Cardiac septum (tissue), 1 donor: ENCODE data around the gene PPM1A. TPM values are rescaled to one million over a fixed set of nuclear protein-coding genes. Genes with fewer than 3 reads are reported as not detected.
A peak's percentile ranks its signal among the peaks of the same experiment; 100 is the strongest.

Experiments used
- DNase-seq: peaks from one replicate; pipeline ENCODE4 v3.0.0-alpha.2; 2020; ENCODE audit warnings: low spot score
- intact Hi-C: fragments of 100-400 bp; cut with DNase I; formaldehyde crosslinking; loops from one replicate; pipeline ENCODE4 v1.14.0; 2022
- long read RNA-seq: library from polyadenylated mRNA; unstranded; transcript quantifications from one replicate; pipeline ENCODE4 v2.0.0, GENCODE V29; 2021
- total RNA-seq: library from RNA; stranded (reverse); fragmentation: NEBNext Ultra II Directional; extraction: Animal tissue kit (Norgen Biotek cat#: 25700); gene quantifications from one replicate; pipeline ENCODE4 v1.2.1, GENCODE V29; 2021
- donor health status: DM: no; HTN: no; CAD: no.

Gene PPM1A
- 88.5 TPM for total RNA-seq
- long read RNA-seq, full-length matches to known transcripts: 91 of 145 reads
- long read RNA-seq, partial matches to known transcripts: 23 of 145 reads
- long read RNA-seq, other reads (novel, unspliced or antisense): 31 of 145 reads

DNA sequence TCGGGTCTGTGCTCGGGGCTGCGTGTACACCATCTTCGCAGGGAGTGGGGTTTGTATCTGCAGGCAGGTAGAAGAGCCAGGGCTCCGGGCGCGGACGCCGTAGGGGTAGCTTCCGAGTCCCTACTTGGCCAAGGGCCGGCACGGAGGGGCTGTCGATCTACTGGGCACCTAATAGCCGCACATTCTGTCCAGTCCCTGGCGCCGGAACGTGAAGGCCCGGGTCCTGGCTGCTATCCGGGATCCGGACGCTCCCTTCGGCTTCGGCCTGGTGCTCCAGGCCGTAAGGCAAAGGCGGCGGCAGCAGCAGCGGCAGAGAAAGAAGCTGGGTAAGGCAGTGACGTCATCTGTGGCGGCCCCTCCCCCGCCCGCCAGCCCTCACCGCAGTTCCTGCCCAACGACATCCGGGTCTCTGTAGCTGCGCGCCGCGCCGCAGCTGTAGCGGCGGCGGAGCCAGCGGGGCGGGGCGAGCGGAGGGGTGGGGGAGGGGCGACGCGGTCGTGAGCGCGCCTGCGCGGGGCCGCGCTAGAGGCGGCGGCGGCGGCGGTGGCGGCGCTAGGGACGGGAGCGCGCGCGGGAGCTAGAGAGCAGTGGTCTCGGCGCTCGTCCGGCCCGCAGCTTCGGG is at the start of gene PPM1A:
Gene PPM1A, plus strand, starts transcription at position 525 of the 622 bp plus-strand sequence. CDS start 33,483 bp downstream, outside the sequence.
- intact Hi-C loops: loop anchor here (2.0 kb wide), 1 partner anchor 156 kb away; no protein-coding TSS in a partner anchor
- DNase-seq: peak; percentile 98

DNA sequence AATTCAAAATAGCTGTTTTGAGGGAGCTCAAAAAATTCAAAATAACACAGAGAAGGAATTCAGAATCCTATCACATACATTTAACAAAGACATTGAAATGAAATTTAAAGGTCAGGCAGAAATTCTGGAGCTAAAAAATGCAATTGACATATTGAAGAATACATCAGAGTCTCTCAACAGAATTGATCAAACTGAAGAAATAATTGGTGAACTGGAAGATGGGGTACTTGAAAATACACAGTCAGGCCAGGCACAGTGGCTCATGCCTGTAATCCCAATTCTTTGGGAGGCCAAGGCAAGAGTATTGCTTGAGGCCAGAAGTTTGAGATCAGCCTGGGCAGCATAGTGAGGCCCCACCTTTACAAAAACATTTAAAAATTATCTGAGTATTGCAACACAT is 49.7 kb upstream of the PPM1A start:
- intact Hi-C loops: loop anchor here (5.0 kb wide), 1 partner anchor 363 kb away; no protein-coding TSS in a partner anchor
- no peak for DNase-seq

DNA sequence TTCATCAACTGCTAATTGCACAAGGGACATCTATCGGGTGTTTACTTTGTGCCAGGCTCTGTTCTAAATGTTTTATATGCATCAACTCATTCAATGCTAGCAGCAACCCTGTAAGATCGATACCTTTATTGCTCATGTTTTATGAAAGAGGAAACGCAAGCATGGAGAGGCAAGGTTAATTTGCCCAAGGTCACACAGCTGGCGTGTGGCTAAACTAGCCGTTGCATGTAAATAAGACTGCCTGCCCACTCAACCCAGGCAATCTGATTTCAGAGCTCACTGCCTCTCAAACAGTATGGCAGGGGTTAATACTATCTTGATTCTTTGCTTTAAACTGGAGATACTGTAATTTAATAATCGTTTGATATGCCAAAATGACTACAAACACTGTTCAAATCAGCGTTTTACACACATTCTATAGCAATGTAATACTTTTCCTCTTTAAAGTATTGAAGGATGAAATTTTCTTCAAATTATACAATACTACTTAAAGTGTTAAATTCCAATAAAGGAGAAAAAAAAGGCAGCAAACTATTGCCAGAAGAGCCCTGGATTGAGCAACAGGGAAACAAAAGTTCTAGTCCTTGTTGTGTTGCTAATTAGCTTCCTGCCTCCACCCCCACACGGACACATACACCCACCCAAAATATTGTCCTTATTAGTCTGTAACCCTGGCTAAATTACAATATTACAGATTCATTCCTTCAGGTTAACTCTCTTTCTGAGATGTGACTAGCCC is 44.7 kb upstream of the PPM1A start:
- intact Hi-C loops: no loop called here
- no peak for DNase-seq

DNA sequence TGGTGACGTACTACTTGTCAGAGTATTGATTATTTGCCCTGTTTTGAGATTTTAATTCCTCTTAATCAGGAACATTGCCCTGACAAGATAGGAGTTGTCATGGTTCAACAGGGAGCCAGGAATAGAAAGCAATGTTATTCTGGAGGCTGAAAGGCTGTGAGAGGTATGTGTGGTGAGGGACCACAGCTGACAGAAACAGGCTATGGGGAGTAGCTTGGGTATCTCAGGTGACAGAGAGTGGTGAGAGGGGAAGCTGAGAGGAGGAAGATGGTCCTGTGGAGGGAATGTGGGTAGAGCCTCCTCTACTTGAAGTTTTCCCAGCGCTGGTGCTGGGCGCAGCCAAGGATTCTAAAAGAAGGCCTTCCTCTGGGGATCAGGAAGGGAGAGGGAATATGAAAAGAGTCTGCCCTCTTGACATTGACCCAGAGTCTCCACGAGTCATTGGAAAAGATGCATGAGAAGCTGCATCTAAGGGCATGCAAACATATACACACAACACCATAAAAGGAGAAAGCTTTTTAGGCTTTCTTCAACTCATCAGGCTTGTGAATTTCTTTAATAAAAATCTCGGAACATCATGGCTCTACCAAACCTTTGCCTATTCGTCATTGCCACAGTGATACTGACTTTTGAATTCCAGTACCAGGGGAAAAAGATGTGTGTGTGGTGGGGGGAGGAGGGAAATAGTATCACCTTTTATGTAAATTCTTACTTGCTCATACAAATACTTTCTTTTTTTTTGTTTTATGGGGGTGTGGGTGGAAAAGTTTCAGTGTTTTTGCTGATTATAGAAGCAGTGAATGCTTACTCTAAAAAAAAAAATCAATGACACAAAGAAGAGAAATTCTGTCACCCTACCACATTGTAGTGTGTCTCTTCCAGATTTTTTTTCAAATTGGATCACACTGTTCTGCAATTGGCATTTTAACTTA is 43.9 kb upstream of the PPM1A start:
- no peak for DNase-seq
- intact Hi-C loops: no loop called here

DNA sequence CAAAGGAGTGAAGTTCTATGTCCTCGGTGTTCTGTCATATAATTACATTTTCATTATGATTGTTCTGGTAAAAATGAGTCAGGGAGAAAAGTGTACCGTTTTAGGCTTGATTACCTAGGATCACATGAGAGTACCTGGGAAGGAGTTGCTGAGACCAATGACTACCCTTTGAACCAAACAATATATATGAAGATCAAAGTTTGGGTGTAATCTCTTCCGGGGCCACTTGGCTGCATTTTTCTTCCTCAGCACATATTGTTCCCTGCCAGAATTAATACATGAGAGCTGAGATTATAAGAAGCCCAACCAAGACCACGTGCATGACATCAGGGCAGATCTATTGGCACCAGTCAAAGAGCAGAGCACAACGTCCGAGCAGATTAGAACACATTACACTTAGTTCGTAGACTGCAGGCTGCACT is 42.8 kb upstream of the PPM1A start:
- DNase-seq: no peak
- intact Hi-C loops: no loop called here

DNA sequence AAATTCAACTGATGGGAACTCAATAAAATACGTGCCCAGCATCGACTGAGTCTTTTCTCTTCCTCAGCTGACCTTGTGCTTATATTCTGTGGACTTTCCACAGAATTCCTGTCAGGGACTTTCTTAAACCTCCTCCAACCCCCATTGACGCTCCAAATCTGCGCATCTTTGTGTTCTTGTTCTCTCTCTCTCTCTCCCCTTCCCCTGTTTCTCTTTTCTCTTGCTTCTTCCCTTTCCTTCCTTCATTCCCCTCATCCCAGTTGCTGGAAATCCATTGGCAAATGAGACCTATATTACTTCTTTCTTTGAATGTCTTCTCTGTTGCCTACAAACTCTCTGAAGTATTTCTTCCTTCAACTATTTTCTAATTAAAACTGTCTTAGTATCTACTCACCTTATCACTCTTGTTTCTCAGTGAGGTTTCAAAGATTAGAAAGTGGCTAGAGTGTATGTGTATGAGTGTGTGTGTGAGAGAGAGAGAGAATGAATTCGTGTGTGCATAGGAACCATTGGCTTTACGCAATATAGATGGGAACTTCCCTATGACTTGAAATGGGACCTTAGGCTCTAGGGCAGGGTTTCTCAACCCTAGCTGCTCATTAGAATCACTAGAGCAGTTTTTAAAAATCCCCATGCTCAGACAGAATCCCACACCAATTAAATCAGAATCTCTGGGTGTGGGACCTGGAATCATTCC is 42.0 kb upstream of the PPM1A start:
- DNase-seq: no peak
- intact Hi-C loops: no loop called here

DNA sequence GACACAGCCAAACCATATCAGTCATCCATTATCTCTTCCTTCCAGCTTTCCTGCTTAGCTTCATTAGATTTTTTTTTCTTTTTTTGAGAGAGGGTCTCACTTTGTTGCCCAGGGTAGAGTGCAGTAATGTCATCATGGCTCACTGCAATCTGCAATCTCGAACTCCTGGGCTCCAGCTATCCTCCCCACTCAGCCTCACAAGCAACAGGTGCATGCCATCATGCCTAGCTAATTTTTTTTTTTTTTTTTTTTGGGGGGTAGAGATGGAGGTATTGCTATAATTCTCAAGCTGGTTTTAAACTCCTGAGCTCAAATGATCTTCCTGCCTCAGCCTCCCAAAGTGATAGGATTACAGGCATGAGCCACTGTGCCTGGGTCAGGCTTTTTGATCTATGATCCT is 38.3 kb upstream of the PPM1A start:
- DNase-seq: no peak
- intact Hi-C loops: no loop called here

DNA sequence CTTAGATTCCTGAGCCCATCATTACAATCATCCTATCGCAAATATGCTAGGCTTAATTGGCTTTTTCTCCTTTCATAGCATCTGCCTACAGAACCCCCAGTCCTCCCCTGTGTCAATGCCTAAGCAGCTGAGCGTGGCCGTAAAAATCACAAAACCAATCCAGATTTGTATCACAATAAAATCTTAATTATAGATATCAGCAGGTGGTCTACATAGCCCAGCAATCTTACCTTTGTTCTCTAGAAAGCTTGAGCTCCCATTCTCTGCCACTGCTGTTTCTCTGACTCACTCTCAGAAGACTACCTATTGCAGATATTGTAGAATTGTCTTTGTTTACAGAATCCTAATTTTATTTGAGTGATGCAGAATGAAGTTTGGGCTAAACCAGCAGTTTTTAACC is 37.9 kb upstream of the PPM1A start:
- no peak for DNase-seq
- intact Hi-C loops: no loop called here

DNA sequence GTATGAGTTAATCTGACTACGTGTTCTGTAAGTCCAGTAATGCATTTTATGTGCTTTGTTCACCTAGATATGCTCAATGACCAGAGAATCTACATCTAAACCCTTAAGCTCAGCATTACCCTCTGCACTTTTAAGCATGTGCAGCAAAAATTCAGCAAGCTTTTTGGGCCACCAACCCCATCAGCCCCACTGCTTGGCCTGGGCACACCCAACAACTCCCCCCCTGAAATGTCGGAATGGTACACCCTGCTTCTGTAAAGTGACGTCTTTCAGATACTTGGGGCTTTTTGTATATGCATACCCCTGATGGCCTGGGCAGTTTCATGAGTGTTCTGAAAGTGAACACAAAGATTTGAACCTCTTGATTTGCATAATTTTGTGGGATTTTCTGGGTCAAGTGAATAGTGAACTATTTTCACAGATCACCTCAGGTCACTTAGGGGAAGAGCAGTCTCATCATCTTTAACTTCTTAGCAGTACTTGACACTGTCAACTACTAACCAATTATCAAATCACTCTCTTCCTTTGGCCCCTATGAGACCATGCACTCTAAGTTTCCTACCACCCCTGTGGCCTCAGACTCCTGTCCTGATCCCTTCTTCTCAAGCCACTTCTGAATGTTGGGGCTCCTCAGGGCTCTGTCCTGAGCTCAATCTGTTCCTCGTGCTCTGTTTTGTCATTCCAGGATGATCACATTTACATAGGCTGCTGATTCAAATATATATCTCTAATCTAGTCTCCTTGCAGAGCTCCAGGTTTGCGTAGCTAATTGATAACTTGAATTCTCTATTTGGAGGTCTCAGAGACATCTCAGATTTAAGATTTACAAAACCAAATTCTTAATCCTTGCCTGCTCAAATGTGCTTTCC is 36.3 kb upstream of the PPM1A start:
- intact Hi-C loops: no loop called here
- DNase-seq: no peak

DNA sequence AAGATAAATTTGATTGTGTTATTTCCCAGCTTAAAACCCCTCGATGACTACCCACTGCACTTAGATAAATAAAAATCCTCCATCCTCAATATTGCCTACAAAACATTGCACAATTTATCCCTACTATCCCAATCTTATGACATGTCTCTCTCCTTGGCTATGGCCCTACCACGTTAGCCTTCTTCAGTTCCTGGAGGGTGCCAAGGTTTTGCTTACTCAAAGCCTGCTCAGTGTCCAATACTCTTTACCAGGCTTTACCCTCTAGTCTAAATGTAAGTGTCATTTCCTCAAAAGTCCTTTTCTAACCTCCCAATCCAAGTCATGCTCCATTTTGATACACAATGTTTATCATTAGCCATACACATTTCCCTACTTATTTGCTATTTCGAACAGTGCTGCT is 35.0 kb upstream of the PPM1A start:
- DNase-seq: no peak
- intact Hi-C loops: no loop called here

DNA sequence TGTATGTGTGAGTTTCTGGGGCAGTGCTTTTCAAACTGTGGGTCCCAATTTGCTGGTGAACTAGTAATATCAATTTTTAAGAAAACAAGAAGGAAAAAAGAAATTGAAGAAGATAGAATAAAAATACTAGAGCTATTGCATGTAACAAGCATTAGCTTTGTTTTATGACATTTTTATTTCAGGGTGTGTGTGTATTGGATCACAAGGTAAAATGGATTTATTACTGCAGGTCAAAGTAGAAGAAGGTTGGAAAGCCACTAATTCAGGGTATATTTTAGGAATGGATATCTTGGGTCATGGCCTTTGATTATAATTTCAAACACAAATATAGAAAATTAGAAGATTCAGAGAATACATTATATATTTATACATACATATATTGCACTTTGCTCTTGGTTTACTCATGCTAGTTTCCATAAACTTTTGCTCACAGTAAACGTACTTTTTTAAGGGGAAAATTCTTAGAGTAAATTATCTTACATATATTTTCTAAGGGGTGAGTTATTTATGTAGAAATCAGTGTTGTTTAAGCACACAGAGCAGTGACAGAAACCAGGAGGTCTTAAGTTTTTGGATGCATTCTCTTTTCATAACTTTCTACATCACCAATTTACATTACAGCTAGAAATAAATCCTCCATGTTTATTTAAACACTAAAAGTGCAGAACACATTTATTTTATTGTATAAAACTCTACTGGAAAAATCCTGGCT is 34.5 kb upstream of the PPM1A start:
- intact Hi-C loops: no loop called here
- DNase-seq: no peak

DNA sequence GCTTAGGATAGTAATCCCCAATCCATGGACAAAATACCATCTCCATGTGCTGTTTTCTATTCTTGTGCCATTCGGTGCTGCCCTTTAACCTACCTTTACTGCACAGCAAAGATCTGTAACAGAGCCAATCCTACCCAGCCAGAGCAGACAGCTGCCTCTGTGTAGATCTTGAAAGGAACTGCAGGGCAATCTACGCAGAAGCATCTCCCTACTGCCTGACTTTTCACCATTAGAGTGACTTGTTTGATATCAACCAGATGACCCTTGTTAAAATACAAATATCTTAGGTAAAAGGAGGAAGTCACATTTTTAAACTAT is 33.9 kb upstream of the PPM1A start:
- DNase-seq: no peak
- intact Hi-C loops: no loop called here

DNA sequence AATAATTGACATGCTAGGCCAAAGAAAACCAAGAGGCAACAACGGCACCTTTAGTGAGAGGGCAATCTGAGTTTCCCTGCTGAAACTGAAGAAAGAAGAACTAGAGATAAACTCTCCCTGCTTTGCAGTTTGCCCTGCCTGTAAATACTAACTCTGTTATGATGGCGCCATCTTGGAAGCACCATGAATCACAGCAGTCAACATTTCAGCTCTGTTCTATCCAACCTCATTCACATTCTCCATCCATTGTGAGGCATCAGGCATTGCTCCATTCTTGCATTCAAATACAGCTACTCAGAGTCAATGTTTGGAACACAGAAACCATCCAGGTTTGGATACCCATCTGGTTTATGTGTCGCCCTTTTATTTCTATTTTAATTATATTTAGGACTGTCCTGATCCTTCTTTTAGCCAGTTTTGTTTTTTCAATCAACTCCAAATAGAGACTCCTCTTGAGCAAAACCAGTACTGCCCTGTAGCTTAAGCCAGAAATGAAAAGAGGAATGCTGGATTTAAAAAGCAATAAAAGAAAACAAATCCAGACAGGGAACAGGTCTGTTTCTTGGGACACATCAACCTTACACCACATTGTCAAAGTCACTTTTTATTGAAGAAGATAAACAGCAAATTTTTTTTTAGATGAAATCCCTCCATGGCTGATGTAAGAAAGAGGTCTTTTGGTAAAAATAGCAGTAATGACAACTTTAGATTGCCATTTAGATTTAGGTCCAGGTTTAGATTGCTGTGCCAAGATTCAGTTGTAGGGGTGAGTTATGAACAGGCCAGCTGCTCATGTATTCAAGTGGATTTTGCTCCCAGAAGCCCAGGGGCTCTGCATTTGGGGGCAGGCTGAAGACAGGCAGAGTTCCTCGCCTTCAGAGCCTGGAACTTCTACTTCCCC is 33.3 kb upstream of the PPM1A start:
- intact Hi-C loops: no loop called here
- no peak for DNase-seq

DNA sequence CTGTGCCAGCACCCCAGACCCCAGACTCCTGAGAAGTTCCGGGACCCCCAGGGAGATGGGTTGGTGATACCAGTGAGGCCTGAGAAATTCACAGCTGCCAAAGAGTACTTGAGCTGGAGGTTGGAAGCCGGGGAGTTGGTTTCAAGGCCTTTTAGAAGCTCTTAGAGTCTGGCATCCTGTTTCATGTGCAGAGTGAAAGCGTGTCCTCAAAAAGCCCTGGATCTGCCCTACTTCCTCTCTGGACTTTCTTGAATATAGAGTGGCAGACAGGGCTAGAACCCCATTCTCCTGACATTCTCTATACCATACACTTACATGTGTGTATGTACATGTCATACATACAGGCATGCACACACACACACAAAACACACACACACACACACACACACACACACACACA is 31.3 kb upstream of the PPM1A start:
- intact Hi-C loops: no loop called here
- DNase-seq: no peak

DNA sequence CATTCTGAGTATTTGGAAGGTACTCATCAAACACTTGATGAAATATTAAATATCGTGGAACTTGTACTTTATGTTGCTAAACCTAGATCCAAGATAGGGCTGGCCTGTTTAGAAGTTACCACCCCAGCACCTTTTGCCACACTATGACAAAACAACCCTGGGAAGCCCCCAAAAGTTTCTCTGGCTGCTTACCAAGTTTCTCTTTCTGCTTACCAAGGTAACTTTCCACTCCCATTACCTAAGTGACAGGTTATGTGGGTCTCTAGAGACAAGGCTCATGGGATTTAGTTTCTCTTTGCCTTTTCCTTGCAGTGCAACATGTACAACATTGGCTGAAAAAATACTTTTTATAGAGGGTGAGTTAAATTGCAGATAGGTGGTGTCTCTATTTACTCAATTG is 28.9 kb upstream of the PPM1A start:
- DNase-seq: no peak
- intact Hi-C loops: no loop called here

DNA sequence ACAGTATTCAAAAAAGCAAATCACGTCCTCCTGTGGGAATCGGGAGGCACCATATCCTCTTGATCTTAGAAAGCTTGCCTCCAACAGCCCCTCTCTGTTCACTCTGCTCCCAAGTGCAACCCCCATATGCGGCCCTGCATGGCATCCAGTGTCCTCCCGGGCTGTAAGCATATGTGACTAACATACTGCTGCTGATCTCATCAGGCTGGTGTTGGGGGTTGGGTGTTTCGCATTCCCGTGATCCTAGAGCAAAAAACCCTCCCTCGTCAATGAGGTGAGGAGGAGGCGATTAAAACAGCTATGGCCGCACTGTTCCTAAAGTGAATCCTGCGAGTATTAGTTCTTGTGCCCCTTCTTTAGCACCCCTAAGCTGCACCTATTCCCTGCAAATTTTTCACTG is 28.1 kb upstream of the PPM1A start:
- no peak for DNase-seq
- intact Hi-C loops: no loop called here

DNA sequence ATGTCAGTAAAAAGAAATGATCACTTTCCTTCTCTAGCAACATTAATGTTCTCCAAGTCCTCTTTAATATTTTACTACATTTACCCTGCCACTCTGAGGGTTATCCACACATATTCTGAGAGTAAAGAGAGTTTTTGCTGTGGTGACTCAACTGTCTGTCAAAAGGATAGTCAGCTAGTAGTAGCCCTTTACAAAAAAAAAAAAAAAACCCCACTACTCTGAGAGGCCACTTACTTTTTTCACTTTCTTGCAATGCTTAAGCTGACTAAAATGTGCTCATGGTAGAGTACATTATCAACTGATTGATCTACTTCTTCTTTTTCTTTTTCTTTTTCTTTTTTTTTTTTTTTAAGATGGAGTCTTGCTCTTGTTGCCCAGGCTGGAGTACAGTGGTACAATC is 27.6 kb upstream of the PPM1A start:
- DNase-seq: no peak
- intact Hi-C loops: no loop called here
